Measurements from ENCODE around the gene PFKL. TPM values are rescaled to one million over a fixed set of nuclear protein-coding genes. Genes with fewer than 3 reads are reported as not detected.
A peak's percentile ranks its signal among the peaks of the same experiment; 100 is the strongest.

The PFKL gene
- 100 to 1,000 TPM in 2 of 4 donors, 10 to 100 TPM in 2; 68.5 to 103 (median 96.8) TPM for total RNA-seq

DNA sequence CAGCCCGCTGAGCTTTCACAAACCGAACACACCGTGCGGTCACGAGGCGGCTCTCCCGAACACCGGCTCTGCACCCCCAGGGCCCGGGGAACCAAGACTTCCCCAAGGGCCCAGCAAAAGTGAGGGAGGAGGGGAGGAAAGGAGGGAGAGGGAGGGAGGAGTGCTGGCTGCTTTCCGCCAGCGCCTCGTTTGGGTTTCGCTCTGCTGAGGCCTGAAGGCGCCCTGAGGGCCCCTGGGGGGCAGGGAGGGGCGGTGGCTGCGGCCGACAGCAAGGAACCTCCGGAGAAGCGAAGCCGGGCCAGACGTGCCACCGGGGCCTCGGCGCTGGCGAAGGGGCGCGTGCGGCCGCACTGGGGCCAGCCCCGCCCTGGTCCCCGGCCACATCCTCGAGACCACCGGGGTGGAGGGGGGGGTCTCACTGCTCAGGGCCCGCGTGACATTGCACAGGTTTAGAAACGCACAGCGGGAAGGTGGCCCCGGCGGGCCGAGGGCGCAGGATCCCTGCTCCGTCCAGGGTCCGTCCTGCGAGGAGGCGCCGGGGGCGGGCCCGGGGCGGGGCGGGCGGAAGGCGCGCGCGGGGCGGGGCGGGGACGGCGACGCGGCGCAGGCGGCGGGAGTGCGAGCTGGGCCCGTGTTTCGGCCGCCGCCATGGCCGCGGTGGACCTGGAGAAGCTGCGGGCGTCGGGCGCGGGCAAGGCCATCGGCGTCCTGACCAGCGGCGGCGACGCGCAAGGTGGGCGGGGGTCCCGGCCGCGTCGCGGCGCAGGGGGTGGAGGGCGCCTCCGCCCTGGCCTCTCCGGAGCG lies at the start of gene PFKL:
PFKL (plus strand) TSS at position 596 of the 804 bp plus-strand sequence; CDS start at position 649, 53 bp downstream.
- H3K36me3 ChIP-seq = no peaks in the 10 kb centered on the region
- no peaks in the 10 kb centered on the region for H3K27me3 ChIP-seq
- H3K4me3 ChIP-seq (replicated peaks in 1 of 3) = peak within 1 kb of the TSS; percentile 10 to 94 (median 79)
- peak; percentile 88 to 91 for DNase-seq
- intact Hi-C loops (cut with DNase I) = no loop called here
- H3K9me3 ChIP-seq = no peaks in the 10 kb centered on the region
- WGBS, 2 donors = 3 to 4% methylated on average over 9 to 18 of the region's 94 CpGs
- TF ChIP-seq POLR2A (IDR thresholded peaks at IDR 0.05) = peak in 1 of 2 donors; percentile 62
- TF ChIP-seq, protein P1, sequence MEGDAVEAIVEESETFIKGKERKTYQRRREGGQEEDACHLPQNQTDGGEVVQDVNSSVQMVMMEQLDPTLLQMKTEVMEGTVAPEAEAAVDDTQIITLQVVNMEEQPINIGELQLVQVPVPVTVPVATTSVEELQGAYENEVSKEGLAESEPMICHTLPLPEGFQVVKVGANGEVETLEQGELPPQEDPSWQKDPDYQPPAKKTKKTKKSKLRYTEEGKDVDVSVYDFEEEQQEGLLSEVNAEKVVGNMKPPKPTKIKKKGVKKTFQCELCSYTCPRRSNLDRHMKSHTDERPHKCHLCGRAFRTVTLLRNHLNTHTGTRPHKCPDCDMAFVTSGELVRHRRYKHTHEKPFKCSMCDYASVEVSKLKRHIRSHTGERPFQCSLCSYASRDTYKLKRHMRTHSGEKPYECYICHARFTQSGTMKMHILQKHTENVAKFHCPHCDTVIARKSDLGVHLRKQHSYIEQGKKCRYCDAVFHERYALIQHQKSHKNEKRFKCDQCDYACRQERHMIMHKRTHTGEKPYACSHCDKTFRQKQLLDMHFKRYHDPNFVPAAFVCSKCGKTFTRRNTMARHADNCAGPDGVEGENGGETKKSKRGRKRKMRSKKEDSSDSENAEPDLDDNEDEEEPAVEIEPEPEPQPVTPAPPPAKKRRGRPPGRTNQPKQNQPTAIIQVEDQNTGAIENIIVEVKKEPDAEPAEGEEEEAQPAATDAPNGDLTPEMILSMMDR (IDR thresholded peaks at IDR 0.05) = no peak
- H3K4me1 ChIP-seq = peaks cover 7 to 49% of the 10 kb centered on the region in 2 donors
- peak within 1 kb of the TSS; percentile 91 to 95 (median 91) for H3K27ac ChIP-seq

DNA sequence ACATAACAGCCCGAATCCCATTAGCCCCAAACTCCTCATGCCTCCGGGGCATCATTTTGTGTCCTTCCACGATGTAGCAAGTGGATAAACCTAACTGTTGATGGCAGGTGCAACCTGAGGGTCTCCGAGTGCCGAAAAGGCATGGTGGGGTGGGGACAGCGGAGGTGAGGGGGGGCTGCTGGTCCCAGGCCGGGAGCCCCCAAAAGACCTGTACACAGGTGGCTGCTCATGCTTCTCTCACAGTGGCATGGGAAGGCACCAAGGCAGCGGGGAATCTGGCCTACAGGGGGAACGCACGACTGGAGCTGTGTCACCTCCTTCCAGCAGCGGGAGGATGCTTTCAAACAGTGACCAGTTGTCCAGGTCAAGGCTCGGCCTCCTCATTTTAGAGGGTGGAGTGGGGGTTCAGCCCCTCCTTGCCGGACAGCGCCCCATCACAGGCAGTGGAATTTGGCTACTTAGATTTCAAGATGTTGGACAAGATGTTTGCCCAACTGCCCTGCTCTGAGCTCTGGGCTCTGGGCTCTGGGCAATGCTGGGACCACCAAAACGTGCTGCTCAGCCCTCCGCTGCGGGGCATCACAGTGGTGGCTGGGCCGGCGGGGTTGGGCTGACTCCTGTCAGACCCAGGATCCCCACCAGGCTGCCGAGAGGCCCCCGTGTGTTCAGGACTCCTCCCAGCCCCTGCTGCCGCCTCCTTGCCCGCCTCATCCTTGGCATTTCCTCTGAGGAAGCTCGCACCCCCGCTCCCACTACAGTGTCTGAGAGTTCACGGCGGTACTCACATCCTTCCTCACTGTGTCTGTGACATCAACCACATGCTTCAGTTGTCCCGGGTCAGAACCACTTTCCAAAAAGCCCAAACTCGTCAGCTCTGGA lies 45.8 kb upstream of the PFKL start:
- Histone ChIP-seq H3K9me3 (no peaks in the 10 kb centered on the region), H3K4me1 (peaks cover 0 to 8% of the 10 kb centered on the region in 2 donors), H3K36me3 (no peaks in the 10 kb centered on the region), H3K4me3 (replicated peaks in 1 of 3) (no peak overlapping the region), H3K27me3 (no peaks in the 10 kb centered on the region), H3K27ac (no peak overlapping the region)
- intact Hi-C loops (cut with DNase I) = no loop called here
- 79 to 83% methylated on average over 18 to 24 of the region's 29 CpGs for WGBS, 2 donors
- TF ChIP-seq, protein P1 (IDR thresholded peaks at IDR 0.05) = no peak
- TF ChIP-seq POLR2A (IDR thresholded peaks at IDR 0.05) = no peak
- DNase-seq = no peak

- Histone ChIP-seq H3K4me3 (replicated peaks in 1 of 3) (no peak overlapping the region), H3K27me3 (no peaks in the 10 kb centered on the region), H3K9me3 (no peaks in the 10 kb centered on the region), H3K4me1 (peaks cover 0 to 8% of the 10 kb centered on the region in 2 donors), H3K36me3 (no peaks in the 10 kb centered on the region), H3K27ac (no peak overlapping the region)
- 67 to 71% methylated on average over 1 to 10 of the region's 11 CpGs for WGBS, 2 donors
- TF ChIP-seq, protein P1 (IDR thresholded peaks at IDR 0.05) = no peak
- no peak for TF ChIP-seq POLR2A (IDR thresholded peaks at IDR 0.05)
- intact Hi-C loops (cut with DNase I) = no loop called here
- DNase-seq = no peak
Observed at GRCh38 chr21:44255511-44255981, 44.3 kb upstream of the PFKL start.

GRCh38 chr21:44258056-44258725 lies 41.7 kb upstream of the PFKL start:
- no peak overlapping the region for H3K4me3 ChIP-seq (replicated peaks in 1 of 3)
- no peaks in the 10 kb centered on the region for H3K27me3 ChIP-seq
- no peak overlapping the region for H3K27ac ChIP-seq
- DNase-seq = no peak
- TF ChIP-seq POLR2A (IDR thresholded peaks at IDR 0.05) = no peak
- no peaks in the 10 kb centered on the region for H3K36me3 ChIP-seq
- H3K4me1 ChIP-seq = peaks cover 0 to 8% of the 10 kb centered on the region in 2 donors
- no peaks in the 10 kb centered on the region for H3K9me3 ChIP-seq
- intact Hi-C loops (cut with DNase I) = no loop called here
- 90 to 93% methylated on average over 26 to 30 of the region's 34 CpGs for WGBS, 2 donors

DNA sequence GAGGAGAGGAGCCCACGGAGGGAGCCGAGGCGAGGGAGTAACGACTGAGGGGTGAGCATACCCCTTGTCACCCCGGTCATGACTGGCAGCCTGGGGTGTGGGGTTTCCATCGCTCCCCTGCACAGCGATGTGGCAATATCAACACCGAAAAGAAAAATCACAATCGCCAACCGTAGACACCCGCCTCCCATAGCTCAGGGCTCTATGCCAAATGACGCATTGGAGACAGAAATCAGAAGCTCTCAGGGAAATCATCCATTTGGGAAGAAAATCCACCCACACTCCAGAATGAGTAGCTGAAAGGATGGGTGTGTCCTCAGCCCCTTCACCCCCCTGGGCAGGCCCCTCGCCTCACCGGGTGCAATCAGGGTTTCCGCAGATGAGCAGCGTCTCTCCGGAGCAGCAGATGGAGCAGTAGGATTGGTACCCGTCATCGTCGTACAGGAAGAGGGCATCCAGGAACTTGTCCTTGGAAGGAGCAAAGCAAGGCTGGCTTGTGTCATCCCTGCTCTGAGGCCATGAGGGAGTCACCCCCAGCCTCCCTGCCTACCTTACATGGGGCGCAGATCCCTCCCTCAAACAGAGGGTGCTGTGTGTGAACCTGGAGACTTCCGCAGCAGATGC lies 40.7 kb upstream of the PFKL start:
- TF ChIP-seq, protein P1 (IDR thresholded peaks at IDR 0.05) = no peak
- no peak for TF ChIP-seq POLR2A (IDR thresholded peaks at IDR 0.05)
- no peak for DNase-seq
- Histone ChIP-seq H3K9me3 (no peaks in the 10 kb centered on the region), H3K27ac (no peak overlapping the region), H3K36me3 (no peaks in the 10 kb centered on the region), H3K4me1 (peaks cover 0 to 8% of the 10 kb centered on the region in 2 donors), H3K4me3 (replicated peaks in 1 of 3) (no peak overlapping the region), H3K27me3 (no peaks in the 10 kb centered on the region)
- intact Hi-C loops (cut with DNase I) = no loop called here
- WGBS, 2 donors = 85 to 88% methylated on average over 19 to 22 of the region's 22 CpGs

Data from thyroid gland (tissue), 4 donors.